Germinal center (tissue), 1 donor: ENCODE results near the gene CCDC191.

Source experiments
- DNase-seq: peaks from one replicate; pipeline ENCODE4 v3.0.0; 2012; ENCODE audit warnings: mixed read lengths, low spot score

CCDC191 gene, protein sequence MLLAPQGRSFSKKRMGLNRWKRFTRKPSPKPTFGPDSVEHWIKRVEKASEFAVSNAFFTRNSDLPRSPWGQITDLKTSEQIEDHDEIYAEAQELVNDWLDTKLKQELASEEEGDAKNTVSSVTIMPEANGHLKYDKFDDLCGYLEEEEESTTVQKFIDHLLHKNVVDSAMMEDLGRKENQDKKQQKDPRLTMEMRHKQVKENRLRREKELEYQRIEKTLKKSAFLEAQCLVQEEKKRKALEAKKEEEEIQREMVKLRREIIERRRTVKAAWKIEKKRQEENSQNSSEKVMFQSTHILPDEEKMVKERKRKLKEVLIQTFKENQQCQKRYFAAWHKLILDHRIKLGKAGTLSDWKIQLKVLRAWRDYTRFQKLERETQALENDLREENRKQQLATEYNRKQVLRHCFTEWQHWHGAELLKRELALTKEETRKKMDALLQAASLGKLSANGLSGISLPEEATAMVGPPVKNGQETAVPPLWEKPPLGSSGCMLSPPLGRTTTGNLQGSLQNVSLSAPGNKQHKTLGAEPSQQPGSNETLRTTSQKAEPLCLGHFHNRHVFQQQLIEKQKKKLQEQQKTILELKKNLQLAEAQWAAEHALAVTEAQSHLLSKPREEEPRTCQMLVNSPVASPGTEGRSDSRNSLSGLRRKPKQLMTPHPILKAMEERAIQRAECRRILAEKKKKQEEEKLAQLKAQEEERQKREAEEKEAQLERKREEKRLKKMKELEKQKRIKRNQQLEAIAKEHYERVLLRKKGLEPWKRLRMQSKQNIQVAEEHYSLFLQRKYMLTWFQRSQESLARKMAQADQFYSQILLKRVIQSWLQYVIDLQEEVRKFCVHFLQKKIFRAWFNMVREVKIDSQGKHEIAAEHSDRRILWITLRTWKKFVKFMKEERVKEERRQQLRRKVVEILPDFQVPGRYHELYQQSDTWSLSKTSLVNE

DNA sequence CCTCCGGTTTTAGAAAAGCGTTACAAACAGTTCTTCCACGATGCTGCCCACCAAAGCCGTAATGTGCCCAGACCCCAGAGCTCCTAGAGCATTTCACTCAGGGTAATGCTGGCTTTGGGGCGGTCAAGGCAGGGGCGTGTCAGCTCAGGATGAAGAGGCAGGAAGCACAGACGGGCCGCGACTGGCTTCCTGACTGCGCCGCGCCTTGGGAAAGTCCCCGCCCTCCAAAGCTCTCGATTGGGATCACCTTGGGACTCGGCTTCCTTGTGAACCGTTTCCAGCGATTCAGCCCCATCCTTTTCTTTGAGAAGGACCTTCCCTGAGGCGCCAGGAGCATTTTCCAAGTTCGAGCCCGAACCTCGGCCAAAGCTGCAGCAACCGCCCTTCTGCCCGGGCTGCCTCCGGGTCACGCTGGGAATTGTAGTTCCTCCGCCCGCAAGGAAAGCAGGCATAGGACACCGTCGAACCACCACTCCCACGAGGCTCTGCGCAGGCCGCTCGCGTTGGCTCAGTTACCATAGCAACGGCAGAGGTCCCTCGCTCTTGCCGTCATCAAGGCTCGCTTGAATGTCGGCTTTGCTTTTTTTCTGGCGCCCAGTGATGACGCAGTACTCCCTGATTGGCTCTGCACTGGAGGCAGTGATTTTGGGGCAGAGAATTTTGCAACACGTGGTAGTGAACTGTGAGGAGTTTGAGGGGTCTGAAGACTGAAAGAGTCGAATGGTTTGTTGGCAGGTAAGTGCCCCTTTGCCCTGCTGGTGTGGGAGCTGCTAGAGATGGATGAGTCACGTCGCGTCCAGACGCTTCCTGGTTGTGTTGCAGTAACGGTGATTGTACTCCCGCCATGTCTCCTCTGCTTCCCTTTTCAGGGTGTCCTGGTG, at the start of gene CCDC191, which contains the start of gene QTRT2:
Gene CCDC191 (minus strand): TSS at position 397 of the 881 bp plus-strand sequence. CDS start 60 bp downstream, at position 337.
Gene QTRT2 (plus strand): TSS at position 608 of the 881 bp plus-strand sequence. CDS start 8,521 bp downstream, outside the sequence.
- DNase-seq = peak; percentile 94

GRCh38 chr3:114104414-114104813, 48.1 kb upstream of the CCDC191 start:
- DNase-seq = no peak

DNA sequence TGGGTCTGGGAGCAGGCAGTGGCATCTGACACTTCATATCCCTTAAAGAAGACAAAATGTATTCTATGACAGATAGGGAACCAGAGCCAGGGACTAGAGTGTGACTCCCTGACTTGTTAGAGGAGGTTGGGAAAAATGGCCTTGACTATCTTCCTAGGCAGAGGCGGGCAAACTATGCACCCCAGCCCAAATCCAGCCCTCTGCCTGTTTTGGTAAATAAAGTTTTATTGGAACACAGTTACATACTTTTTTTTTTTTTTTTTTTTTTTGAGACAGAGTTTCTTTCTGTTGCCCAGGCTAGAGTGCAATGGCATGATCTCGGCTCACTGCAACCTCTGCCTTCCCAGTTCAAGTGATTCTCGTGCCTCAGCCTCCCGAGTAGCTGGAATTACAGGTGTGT, 47.5 kb upstream of the CCDC191 start:
- DNase-seq = no peak

DNA sequence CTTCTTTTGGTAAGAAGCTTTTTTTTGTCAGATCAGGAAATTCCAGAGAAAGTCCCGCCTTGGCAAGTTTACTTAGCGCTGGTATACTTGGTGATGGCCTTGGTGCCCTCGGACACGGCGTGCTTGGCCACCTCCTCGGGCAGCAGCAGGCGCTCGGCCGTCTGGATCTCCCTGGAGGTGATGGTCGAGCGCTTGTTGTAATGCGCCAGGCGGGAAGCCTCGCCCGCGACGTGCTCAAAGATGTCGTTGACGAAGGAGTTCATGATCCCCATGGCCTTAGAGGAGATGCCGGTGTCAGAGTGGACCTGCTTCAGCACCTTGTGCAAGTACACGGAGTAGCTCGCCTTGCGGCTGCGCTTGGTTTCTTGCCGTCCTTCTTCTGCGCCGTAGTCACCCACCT, 46.9 kb upstream of the CCDC191 start:
- no peak for DNase-seq

- DNase-seq = no peak
Observed at GRCh38 chr3:114101101-114101500, 44.8 kb upstream of the CCDC191 start.

DNA sequence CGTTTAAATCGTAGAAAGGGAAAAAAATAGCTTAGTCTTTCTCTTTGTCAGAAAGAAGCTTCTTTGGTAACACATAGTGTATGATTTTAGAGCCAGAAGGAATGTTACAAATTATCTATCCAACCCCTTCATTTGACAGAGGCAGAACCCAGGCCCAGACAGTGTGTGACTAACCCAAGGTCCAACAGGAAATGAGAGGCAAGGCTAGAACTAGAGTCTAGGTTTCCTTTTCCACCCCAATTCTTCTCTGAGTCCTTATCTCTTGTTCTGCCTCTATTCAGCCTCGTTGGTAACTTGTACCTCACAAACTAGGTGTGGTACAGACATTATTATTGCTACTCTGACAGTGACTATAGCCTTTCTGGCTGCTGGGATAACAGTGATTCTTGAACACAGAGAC, 39.5 kb upstream of the CCDC191 start:
- DNase-seq = no peak

GRCh38 chr3:114093596-114093995, 37.3 kb upstream of the CCDC191 start:
- DNase-seq = no peak

DNA sequence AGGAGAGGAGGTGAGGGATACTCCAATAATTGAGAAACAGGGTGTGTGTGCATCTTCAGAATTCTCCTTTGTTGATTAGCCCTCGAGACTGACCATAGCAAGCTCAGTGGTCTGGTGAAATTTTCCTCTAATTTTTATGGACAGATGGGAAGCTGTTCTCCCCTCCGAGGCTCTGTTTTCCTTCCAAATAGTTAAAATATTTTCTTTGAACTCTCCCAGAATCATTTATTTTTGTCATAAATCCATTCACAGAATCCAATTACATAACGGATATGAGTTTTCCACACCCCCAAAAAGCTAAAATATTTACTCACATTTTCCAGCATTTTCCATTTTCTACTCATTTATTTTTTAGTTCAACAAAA, 36.7 kb upstream of the CCDC191 start:
- DNase-seq = no peak

DNA sequence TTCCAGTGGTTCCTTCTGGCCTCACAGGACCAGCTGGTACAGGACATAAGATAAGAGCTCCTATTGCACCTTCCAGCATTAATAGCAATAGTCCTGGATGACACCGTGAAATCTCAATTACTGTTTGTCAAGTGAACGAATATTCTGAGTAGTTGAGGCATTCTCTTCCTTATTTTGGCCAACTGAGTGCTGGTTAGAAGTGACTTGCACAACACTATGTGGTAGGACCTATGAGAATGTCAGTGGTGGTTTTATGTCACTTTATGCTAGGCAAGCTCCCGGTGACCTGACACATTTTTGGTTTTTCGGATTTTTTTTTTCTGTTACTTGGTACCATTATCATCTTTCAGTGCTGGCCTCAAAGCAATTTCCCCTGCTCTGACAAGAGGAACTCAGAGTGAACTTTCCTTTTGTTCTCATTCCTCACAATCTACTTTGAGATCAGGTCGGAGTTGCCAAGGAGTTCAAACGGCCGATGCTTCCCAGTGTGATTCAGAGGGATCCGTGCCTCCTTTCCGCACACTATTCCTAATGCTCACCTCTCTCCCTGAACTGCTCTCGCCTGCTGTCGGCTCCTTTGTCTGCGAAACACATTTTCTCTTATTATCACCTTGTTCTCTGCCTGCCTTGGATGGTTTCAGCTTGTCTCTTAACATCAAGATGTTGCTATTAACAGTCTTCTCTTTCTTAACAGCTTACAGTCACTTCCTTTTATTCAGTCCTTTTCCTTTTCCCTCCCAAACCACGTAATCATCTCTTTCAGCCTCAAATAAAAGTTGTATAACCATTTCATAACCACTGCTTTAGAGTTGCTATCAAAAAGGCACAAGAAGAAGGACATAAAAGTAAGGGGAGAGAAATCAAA, 36.1 kb upstream of the CCDC191 start:
- DNase-seq = no peak

GRCh38 chr3:114089675-114090074, 33.3 kb upstream of the CCDC191 start:
- no peak for DNase-seq

GRCh38 chr3:114086356-114086755, 30.0 kb upstream of the CCDC191 start:
- no peak for DNase-seq

- no peak for DNase-seq
Observed at GRCh38 chr3:114083112-114083511, 26.8 kb upstream of the CCDC191 start.

- no peak for DNase-seq
Observed at GRCh38 chr3:114081037-114081436, 24.7 kb upstream of the CCDC191 start.

GRCh38 chr3:114080201-114080600, 23.9 kb upstream of the CCDC191 start:
- DNase-seq = no peak

- no peak for DNase-seq
Observed at GRCh38 chr3:114079761-114080160, 23.4 kb upstream of the CCDC191 start.

- DNase-seq = no peak
Observed at GRCh38 chr3:114078126-114078525, 21.8 kb upstream of the CCDC191 start.

DNA sequence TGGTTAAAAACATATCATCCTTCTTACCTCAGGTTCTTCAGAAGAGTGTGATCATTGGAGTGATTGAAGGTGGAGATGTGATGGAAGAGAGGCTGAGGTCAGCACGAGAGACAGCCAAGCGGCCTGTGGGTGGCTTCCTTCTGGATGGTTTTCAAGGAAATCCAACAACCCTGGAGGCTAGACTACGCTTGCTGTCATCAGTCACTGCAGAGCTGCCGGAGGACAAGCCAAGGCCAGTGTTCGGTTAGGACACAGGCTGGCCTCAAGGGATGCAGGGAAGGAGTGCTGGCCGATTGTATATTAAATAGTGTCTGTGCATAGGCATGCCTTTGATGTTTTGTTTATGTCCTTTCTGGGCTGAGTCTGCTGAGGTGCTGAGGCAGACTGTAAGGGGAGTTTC, 20.4 kb upstream of the CCDC191 start:
- no peak for DNase-seq

GRCh38 chr3:114071786-114072185, 15.5 kb upstream of the CCDC191 start:
- no peak for DNase-seq

DNA sequence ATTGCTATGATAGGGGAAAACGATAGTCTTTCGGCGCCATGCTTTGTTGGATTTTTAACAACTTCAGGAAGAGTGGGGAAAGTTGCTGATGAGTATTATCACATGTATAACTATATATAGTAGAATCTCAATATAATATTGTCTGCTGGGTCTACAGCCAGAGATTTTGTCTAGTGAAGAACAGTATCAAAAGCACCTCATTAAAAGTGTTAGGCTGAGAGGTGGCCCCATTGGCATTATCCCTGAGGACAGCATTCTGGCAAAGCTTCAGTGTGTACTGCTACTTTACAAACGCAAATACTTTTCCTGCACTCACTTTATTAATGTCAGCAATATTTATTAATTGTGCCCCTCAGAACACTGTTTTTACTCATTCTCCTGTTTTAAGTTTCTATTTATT, 12.0 kb upstream of the CCDC191 start:
- no peak for DNase-seq

GRCh38 chr3:114067804-114068203, 11.5 kb upstream of the CCDC191 start:
- DNase-seq = no peak
